Measurements from ENCODE around the gene CGB3. TPM values are rescaled to one million over a fixed set of nuclear protein-coding genes. Genes with fewer than 3 reads are reported as not detected.
"Not testable (repeated sequence)": the region's sequence is repeated elsewhere in the genome, so short reads cannot be mapped to it uniquely, and the experiment has no call there.

Gene CGB3
- total and polyA plus RNA-seq, 2 of the 4 experiments (the other 2 are of a cell fraction) = not detected

DNA sequence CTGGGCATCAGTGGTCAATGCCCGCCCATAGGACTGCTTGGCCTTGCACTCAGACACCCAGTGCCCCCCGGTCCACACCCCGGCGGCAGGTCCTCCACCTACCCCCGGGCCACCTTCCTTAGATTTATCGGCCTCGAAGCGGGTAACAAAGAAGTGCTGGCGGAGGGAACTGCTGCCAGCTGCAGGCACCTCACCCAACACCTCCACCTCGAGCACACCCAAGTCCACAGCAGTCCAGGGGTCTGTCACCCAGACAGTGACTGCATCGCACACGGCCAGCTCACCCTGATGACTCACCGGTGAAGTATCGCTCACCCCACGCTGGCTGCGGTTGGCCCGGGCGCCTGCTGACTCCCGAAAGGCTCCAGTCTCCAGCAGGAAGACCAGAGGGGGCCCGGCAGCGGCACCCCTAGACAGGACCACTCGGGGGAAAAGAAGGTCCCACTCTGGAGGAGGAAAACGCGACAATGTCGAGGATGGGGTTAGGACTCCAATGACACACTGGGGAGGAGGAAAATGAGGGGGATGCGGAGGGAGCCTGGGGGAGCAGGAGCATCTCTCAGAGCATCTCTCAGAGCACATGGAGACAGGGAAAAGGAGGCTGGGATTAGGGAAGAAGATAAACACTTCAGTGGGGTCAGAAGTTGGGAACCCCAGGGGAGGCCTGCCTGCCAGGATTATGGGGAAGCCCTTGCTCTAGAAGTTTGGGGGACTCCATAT is 14.6 kb upstream of the CGB3 start:
- H3K79me1 ChIP-seq (ENCODE audit: low read depth in 1 of 2, low read length in 2 of 2); H3K27ac ChIP-seq (ENCODE audit: insufficient read depth, low read length); H3K36me3 ChIP-seq (ENCODE audit: control insufficient read depth, insufficient read depth, low read length); H3K56ac ChIP-seq (ENCODE audit: extremely low read depth, insufficient read depth, low read length); H3K27me3 ChIP-seq (ENCODE audit: control insufficient read depth, insufficient read depth, low read length); H3K23ac ChIP-seq (ENCODE audit: low read depth, low read length); H4K20me1 ChIP-seq (ENCODE audit: insufficient read depth, low read length); intact Hi-C loops (cut with micrococcal nuclease); H3K9me3 ChIP-seq (ENCODE audit: control insufficient read depth, insufficient read depth, low read length); H4K5ac ChIP-seq (ENCODE audit: low read depth, low read length); H3K4me3 ChIP-seq (ENCODE audit: insufficient read depth, low read depth, low read length); in situ Hi-C loops (cut with MboI; ENCODE audit: low sequenced_read_pairs); H3K9ac ChIP-seq (ENCODE audit: low read depth, low read length); H2AK9ac ChIP-seq (replicated peaks; ENCODE audit: low read depth, low read length, poor library complexity); CTCF ChIA-PET; H3K4me1 ChIP-seq (ENCODE audit: control insufficient read depth, insufficient read depth, low read length); BruUV-seq (replicated peaks); H2AFZ ChIP-seq (replicated peaks; ENCODE audit: low read length, poor library complexity); POLR2A ChIA-PET (ENCODE audit: unreplicated experiment); H3K14ac ChIP-seq (replicated peaks; ENCODE audit: low read depth, low read length); H3K18ac ChIP-seq (ENCODE audit: low read depth, low read length); H3K9me1 ChIP-seq (ENCODE audit: insufficient read depth, low read length); dilution Hi-C loops (cut with HindIII; ENCODE audit: low sequenced_read_pairs, unreplicated experiment): not testable (repeated sequence)
- Histone ChIP-seq H4K91ac (ENCODE audit: insufficient read depth, low read depth, low read length) (peak overlapping the region; percentile 68; the same call in 1 of the 2 replicates), H3K4ac (ENCODE audit: low read depth, low read length) (peak overlapping the region; percentile 86), H4K8ac (ENCODE audit: low read depth in 2 of 2, low read length in 2 of 2) (peak overlapping the region; percentile 50 to 71; a peak in 1 of 4 replicates), H2BK15ac (ENCODE audit: low read depth, low read length) (0 out of 3 replicates have a peak overlapping the region, but pooled peaks have one; percentile 0), H2BK20ac (ENCODE audit: low read depth, low read length) (peak overlapping the region; percentile 87), H2AK5ac (ENCODE audit: low read depth, low read length) (peak overlapping the region; percentile 49; the same call in 1 of the 2 replicates), H2BK120ac (ENCODE audit: low read depth, low read length) (peak overlapping the region; percentile 96), H3K4me2 (ENCODE audit: low read depth, low read length) (peak overlapping the region; percentile 56; the same call in 1 of the 2 replicates), H2BK5ac (ENCODE audit: low read depth, low read length, poor library complexity, severe bottlenecking) (peak overlapping the region; percentile 30)
- 40% methylated on average over 2 of the region's 26 CpGs; no CpG with 5 or more reads in 1 of the 2 experiments for WGBS, 2 experiments (ENCODE audit: extremely low coverage in 2 of 2, insufficient read length in 1 of 2)
- TF ChIP-seq FOS (IDR thresholded peaks at IDR 0.05; ENCODE audit: low read depth, low read length) = peak; percentile 73
- peak; percentile 70 for DNase-seq
- ATAC-seq (ENCODE audit: low read depth) = peak; percentile 85

DNA sequence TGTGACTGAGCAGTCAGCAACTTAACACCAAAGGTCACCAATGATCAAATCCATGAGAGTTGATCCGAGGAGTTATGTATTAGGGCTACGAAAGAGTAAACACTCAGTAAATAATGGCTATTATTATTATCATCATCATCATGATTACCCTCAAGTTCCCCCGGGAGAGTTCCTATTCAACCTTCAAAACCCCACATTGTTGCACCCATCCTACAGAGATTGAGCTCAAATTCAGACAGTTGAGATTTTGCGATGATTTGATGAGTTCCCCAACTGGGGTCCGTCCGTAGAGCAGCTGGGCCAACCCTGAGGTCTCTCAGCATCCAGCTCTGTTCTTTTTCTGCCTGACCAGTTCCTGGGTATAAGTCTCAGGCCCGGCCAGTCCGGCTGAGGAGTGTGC is 14.0 kb upstream of the CGB3 start:
- CTCF ChIA-PET; H3K23ac ChIP-seq (ENCODE audit: low read depth, low read length); H3K18ac ChIP-seq (ENCODE audit: low read depth, low read length); H2BK15ac ChIP-seq (ENCODE audit: low read depth, low read length); DNase-seq; POLR2A ChIA-PET (ENCODE audit: unreplicated experiment); H3K36me3 ChIP-seq (ENCODE audit: control insufficient read depth, insufficient read depth, low read length); H3K4me1 ChIP-seq (ENCODE audit: control insufficient read depth, insufficient read depth, low read length); H3K27ac ChIP-seq (ENCODE audit: insufficient read depth, low read length); H2BK5ac ChIP-seq (ENCODE audit: low read depth, low read length, poor library complexity, severe bottlenecking); H4K20me1 ChIP-seq (ENCODE audit: insufficient read depth, low read length); ATAC-seq (ENCODE audit: low read depth); H3K14ac ChIP-seq (replicated peaks; ENCODE audit: low read depth, low read length); H4K8ac ChIP-seq (ENCODE audit: low read depth in 2 of 2, low read length in 2 of 2); in situ Hi-C loops (cut with MboI; ENCODE audit: low sequenced_read_pairs); H2AK5ac ChIP-seq (ENCODE audit: low read depth, low read length); H3K4me2 ChIP-seq (ENCODE audit: low read depth, low read length); H3K27me3 ChIP-seq (ENCODE audit: control insufficient read depth, insufficient read depth, low read length); H3K56ac ChIP-seq (ENCODE audit: extremely low read depth, insufficient read depth, low read length); H4K91ac ChIP-seq (ENCODE audit: insufficient read depth, low read depth, low read length); dilution Hi-C loops (cut with HindIII; ENCODE audit: low sequenced_read_pairs, unreplicated experiment); H2BK20ac ChIP-seq (ENCODE audit: low read depth, low read length); H2AK9ac ChIP-seq (replicated peaks; ENCODE audit: low read depth, low read length, poor library complexity); H3K9ac ChIP-seq (ENCODE audit: low read depth, low read length); intact Hi-C loops (cut with micrococcal nuclease); H4K5ac ChIP-seq (ENCODE audit: low read depth, low read length); H3K9me3 ChIP-seq (ENCODE audit: control insufficient read depth, insufficient read depth, low read length); BruUV-seq (replicated peaks); H3K79me1 ChIP-seq (ENCODE audit: low read depth in 1 of 2, low read length in 2 of 2); H2AFZ ChIP-seq (replicated peaks; ENCODE audit: low read length, poor library complexity); H3K4me3 ChIP-seq (ENCODE audit: insufficient read depth, low read depth, low read length); H3K9me1 ChIP-seq (ENCODE audit: insufficient read depth, low read length): not testable (repeated sequence)
- Histone ChIP-seq H3K4ac (ENCODE audit: low read depth, low read length) (peak overlapping the region; percentile 7; the same call in 1 of the 2 replicates), H2BK120ac (ENCODE audit: low read depth, low read length) (0 out of 2 replicates have a peak overlapping the region, but pooled peaks have one; percentile 32)
- WGBS, 2 experiments (ENCODE audit: extremely low coverage in 2 of 2, insufficient read length in 1 of 2) = no CpG with 5 or more reads among the region's 8 CpGs

Data from IMR-90 (cell line).